ENCODE results near the gene TAL1. TPM values are rescaled to one million over a fixed set of nuclear protein-coding genes. Genes with fewer than 3 reads are reported as not detected.

Gene TAL1
- total RNA-seq, 1 donor from 2014 or later = not detected

DNA sequence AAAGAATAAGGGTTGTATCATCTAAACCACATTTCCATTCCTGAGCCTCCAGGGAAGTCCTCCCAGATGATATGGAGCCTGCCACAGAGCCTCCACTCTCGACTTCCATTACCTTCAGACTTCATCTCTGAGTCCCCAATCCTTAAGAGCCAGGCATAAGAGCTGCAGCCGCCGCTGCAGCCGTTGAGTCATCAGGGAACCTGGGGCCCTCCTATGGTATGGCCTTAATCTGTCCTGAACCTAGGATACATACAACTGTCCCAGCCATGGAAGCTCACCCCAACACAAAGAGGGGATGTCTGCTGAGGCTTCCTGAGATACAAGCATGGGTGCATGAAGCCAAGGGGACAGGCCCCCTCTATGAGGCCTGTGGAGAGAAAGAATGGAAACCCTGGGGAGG, 16.3 kb downstream of the TAL1 start:
- DNase-seq (no peak), ATAC-seq (ENCODE audit: low read depth) (no peak)
- H3K4me3 Mint-ChIP-seq = no peak overlapping the region
- H3K4me1 Mint-ChIP-seq = no peaks in the 10 kb centered on the region
- H3K9me3 Mint-ChIP-seq = no peaks in the 10 kb centered on the region
- intact Hi-C loops (cut with micrococcal nuclease) = no loop called here
- H3K27ac Mint-ChIP-seq = no peak overlapping the region
- ChIA-PET CTCF (no interaction called here), POLR2A (no interaction called here)
- H3K36me3 Mint-ChIP-seq (ENCODE audit: low read depth) = no peaks in the 10 kb centered on the region
- TF ChIP-seq CTCF (IDR thresholded peaks at IDR 0.05) = no peak
- H3K27me3 Mint-ChIP-seq = peaks cover 3% of the 10 kb centered on the region

DNA sequence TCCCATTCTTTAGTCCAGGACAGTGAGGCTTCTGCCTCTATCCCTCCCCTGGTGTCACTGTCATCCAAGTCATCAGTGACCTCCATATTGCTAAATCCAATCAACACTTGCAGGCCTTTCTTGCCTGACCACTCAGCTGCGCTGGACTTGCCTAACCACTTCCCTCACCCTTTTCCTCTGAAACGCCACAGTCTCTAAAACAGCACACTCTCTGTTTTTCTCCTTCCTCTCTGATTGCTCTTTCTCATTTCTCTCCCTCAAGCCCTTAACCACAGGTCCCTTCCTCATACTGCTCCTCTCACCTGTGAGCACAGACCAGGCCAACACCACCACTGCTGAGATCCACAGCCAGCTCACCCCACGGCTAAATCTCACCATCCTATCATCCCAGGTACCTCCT, 17.5 kb downstream of the TAL1 start:
- Mint-ChIP-seq H3K27me3 (peaks cover 8% of the 10 kb centered on the region), H3K4me1 (no peaks in the 10 kb centered on the region), H3K36me3 (ENCODE audit: low read depth) (no peaks in the 10 kb centered on the region), H3K9me3 (no peaks in the 10 kb centered on the region), H3K27ac (no peak overlapping the region), H3K4me3 (no peak overlapping the region)
- ChIA-PET CTCF (no interaction called here), POLR2A (no interaction called here)
- intact Hi-C loops (cut with micrococcal nuclease) = no loop called here
- no peak for ATAC-seq (ENCODE audit: low read depth)
- no peak for TF ChIP-seq CTCF (IDR thresholded peaks at IDR 0.05)
- no peak for DNase-seq

- ChIA-PET POLR2A (no interaction called here), CTCF (interaction anchor here (0.6 to 0.7 kb wide), 2 partner anchors 34 to 50 kb away, joined by 3 read pairs; no protein-coding TSS in a partner anchor)
- TF ChIP-seq CTCF (IDR thresholded peaks at IDR 0.05) = no peak
- ATAC-seq (ENCODE audit: low read depth) (no peak), DNase-seq (no peak)
- intact Hi-C loops (cut with micrococcal nuclease) = no loop called here
- no peak overlapping the region for H3K4me3 Mint-ChIP-seq
- H3K27me3 Mint-ChIP-seq = peaks cover 8% of the 10 kb centered on the region
- no peaks in the 10 kb centered on the region for H3K36me3 Mint-ChIP-seq (ENCODE audit: low read depth)
- H3K4me1 Mint-ChIP-seq = no peaks in the 10 kb centered on the region
- no peaks in the 10 kb centered on the region for H3K9me3 Mint-ChIP-seq
- H3K27ac Mint-ChIP-seq = no peak overlapping the region
Observed at GRCh38 chr1:47213230-47213963, 18.6 kb downstream of the TAL1 start.

GRCh38 chr1:47212636-47213229, 19.3 kb downstream of the TAL1 start:
- Mint-ChIP-seq H3K27ac (no peak overlapping the region), H3K27me3 (peaks cover 10% of the 10 kb centered on the region), H3K9me3 (no peaks in the 10 kb centered on the region), H3K4me3 (no peak overlapping the region), H3K36me3 (ENCODE audit: low read depth) (no peaks in the 10 kb centered on the region), H3K4me1 (no peaks in the 10 kb centered on the region)
- ChIA-PET CTCF (interaction anchor here (0.6 to 0.7 kb wide), 2 partner anchors 34 to 50 kb away, joined by 3 read pairs; no protein-coding TSS in a partner anchor), POLR2A (no interaction called here)
- intact Hi-C loops (cut with micrococcal nuclease) = no loop called here
- DNase-seq = no peak
- no peak for ATAC-seq (ENCODE audit: low read depth)
- TF ChIP-seq CTCF (IDR thresholded peaks at IDR 0.05) = no peak

- peaks cover 10% of the 10 kb centered on the region for H3K27me3 Mint-ChIP-seq
- ChIA-PET CTCF (no interaction called here), POLR2A (no interaction called here)
- H3K4me3 Mint-ChIP-seq = no peak overlapping the region
- intact Hi-C loops (cut with micrococcal nuclease) = no loop called here
- no peaks in the 10 kb centered on the region for H3K36me3 Mint-ChIP-seq (ENCODE audit: low read depth)
- TF ChIP-seq CTCF (IDR thresholded peaks at IDR 0.05) = no peak
- ATAC-seq (ENCODE audit: low read depth) (no peak), DNase-seq (no peak)
- H3K27ac Mint-ChIP-seq = no peak overlapping the region
- H3K9me3 Mint-ChIP-seq = no peaks in the 10 kb centered on the region
- no peaks in the 10 kb centered on the region for H3K4me1 Mint-ChIP-seq
Observed at GRCh38 chr1:47211796-47212269, 20.2 kb downstream of the TAL1 start.
